AG04449 (cell line): ENCODE data around the gene NEK6.

Experiments
- CTCF ChIA-PET: fragments of 350-600 bp; formaldehyde crosslinking; extraction: SDS; loops from one replicate; lab custom pipeline; 2021; ENCODE audit warnings: antibody characterized with exemption; lab: Yijun Ruan, JAX
- POLR2A ChIA-PET: fragments of 400-600, 350-600 bp; formaldehyde crosslinking; extraction: SDS; loops from one replicate; lab custom pipeline; 2020; ENCODE audit warnings: antibody characterized with exemption, inconsistent platforms; lab: Yijun Ruan, JAX
- DNase-seq: peaks from one replicate; pipeline ENCODE4 v3.0.0-alpha.2; 2010; ENCODE audit warnings: low read depth, low spot score
- H3K4me3 ChIP-seq: 2 replicates; pipeline ENCODE4 v1.5.1; 2011; ENCODE audit warnings: low read depth, mild to moderate bottlenecking, control low read depth, low read length
- TF ChIP-seq, protein P1 (sequence below): IDR thresholded peaks from one replicate; pipeline ENCODE4 v1.5.1; 2011; ENCODE audit warnings: mild to moderate bottlenecking, moderate library complexity, low read length, control low read depth, inconsistent platforms; ENCODE audit not compliant: insufficient read depth; ENCODE audit errors: missing control alignments

Gene NEK6

GRCh38 chr9:124369231-124369797 is 111.6 kb downstream of the NEK6 start:
- ChIA-PET CTCF (interaction anchor here (1.1 kb wide), 1 partner anchor 24 kb away, joined by 3 read pairs; no protein-coding TSS in a partner anchor), POLR2A (no interaction called here)
- no peak overlapping the region for H3K4me3 ChIP-seq
- no peak for DNase-seq
- TF ChIP-seq, protein P1, sequence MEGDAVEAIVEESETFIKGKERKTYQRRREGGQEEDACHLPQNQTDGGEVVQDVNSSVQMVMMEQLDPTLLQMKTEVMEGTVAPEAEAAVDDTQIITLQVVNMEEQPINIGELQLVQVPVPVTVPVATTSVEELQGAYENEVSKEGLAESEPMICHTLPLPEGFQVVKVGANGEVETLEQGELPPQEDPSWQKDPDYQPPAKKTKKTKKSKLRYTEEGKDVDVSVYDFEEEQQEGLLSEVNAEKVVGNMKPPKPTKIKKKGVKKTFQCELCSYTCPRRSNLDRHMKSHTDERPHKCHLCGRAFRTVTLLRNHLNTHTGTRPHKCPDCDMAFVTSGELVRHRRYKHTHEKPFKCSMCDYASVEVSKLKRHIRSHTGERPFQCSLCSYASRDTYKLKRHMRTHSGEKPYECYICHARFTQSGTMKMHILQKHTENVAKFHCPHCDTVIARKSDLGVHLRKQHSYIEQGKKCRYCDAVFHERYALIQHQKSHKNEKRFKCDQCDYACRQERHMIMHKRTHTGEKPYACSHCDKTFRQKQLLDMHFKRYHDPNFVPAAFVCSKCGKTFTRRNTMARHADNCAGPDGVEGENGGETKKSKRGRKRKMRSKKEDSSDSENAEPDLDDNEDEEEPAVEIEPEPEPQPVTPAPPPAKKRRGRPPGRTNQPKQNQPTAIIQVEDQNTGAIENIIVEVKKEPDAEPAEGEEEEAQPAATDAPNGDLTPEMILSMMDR = no peak

DNA sequence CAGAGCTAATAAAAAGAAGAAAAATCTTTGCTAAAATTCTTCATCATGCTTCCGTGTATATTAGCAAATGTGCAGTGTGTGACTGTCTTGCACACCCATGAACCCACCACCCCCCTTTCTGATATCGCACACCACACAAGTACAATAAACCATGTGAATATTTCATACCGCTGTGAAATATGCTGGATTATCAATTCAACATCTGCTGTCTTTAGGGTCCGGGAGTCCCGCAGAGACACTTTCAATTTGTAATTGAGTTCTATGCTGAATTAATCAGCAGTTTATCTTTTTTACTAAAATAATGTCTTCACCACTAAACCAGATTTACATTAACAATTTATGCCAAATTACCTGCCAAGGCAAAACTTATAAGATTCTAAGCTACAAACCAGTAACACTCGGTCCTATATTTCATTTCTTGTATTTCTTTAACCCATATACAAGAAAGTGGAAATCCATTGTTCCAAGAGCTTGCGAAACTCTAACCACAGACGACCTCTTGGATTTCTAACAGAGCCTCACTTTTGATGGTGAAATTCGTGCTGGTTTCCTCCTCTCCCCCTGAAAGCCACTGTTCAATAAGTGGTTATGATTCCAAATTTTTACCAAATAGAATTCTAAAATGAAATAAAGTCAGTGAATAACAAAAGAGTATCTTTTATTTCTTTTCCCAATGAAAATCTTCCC is 113.3 kb downstream of the NEK6 start:
- H3K4me3 ChIP-seq = no peak overlapping the region
- TF ChIP-seq, protein P1 = no peak
- ChIA-PET CTCF (interaction anchor here (0.8 to 2.2 kb wide), 3 partner anchors 9 to 51 kb away, joined by 3 to 7 read pairs (median 3); no protein-coding TSS in a partner anchor), POLR2A (no interaction called here)
- DNase-seq = no peak

- TF ChIP-seq, protein P1 = no peak
- DNase-seq = no peak
- CTCF ChIA-PET = interaction anchor here (2.2 kb wide), 1 partner anchor 10 kb away, joined by 7 read pairs; no protein-coding TSS in a partner anchor
- no peak overlapping the region for H3K4me3 ChIP-seq
- POLR2A ChIA-PET = no interaction called here
Observed at GRCh38 chr9:124372038-124372437, 114.3 kb downstream of the NEK6 start.

- DNase-seq = no peak
- no peak overlapping the region for H3K4me3 ChIP-seq
- TF ChIP-seq, protein P1 = no peak
- ChIA-PET POLR2A (no interaction called here), CTCF (interaction anchor here (1.7 kb wide), 1 partner anchor 11 kb away, joined by 6 read pairs; no protein-coding TSS in a partner anchor)
Observed at GRCh38 chr9:124373386-124373785, 115.6 kb downstream of the NEK6 start.

DNA sequence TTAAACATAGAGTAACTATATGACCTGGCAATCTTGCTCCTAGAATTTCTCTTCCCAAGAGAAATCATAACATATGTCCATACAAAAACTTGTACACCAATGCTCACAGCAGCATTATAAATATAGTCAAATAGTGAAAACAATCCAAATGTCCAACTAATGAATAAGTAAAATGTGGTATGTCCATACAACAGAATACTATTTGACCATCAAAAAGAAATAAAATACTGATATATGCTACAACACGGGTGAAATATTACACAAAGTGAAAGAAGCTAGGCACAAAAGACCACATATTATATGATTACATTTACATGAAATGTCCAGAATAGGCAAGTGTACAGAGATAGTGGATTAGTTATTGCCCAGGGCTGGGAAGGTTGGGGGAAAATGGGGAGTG is 116.1 kb downstream of the NEK6 start:
- H3K4me3 ChIP-seq = no peak overlapping the region
- ChIA-PET POLR2A (no interaction called here), CTCF (interaction anchor here (1.0 to 2.2 kb wide), 7 partner anchors 11 to 247 kb away, joined by 3 to 10 read pairs (median 6); no protein-coding TSS in a partner anchor)
- TF ChIP-seq, protein P1 = no peak
- DNase-seq = no peak

GRCh38 chr9:124375726-124376125 is 118.0 kb downstream of the NEK6 start:
- ChIA-PET POLR2A (interaction anchor here (0.7 kb wide), 1 partner anchor 250 kb away, joined by 3 read pairs; no protein-coding TSS in a partner anchor), CTCF (interaction anchor here (1.3 to 2.2 kb wide), 4 partner anchors 15 to 249 kb away, joined by 3 to 10 read pairs (median 6); no protein-coding TSS in a partner anchor)
- DNase-seq = no peak
- TF ChIP-seq, protein P1 = no peak
- H3K4me3 ChIP-seq = no peak overlapping the region
